Stimulated activated CD8-positive, alpha-beta memory T cell treated with anti-CD3 and anti-CD28 coated beads, Interleukin-12 subunit alpha, Interleukin-12 subunit beta, amount 100 ng/mL, for 24 hours (primary cell): Measurements from ENCODE around the gene HEPN1.

Experiments
- DNase-seq: peaks from one replicate; pipeline ENCODE4 v3.0.0-alpha.2; 2020; ENCODE audit errors: extremely low read depth

HEPN1 gene

DNA sequence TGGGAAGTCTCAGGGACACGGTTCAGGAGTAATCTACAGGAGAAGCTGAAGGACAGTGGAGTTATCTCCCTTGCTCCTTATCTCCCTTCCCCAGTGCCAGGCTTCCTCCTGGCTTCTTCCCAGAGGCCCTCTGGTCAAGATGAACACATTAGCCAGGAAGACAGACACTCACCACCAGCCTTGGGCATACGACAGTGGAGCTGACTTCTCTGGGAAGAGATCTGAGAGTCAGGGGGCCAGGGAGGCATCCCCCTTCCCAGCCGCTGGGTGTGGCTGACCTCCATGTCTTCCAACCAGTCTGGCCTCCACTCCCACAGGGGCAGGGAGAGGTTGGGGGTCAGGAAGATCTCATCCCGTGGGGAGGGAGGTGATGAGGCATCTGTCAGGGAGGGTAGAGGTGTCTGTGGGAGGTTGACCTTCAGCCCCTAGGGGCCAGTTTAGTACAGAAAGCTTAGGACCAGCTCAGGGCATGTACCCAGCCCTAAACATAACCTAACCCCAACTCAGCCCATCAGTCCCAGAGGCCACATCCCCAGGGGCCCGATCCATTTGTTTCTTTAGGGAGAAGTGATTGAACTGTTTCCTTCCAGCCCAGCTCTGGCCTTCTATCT, 34.1 kb upstream of the HEPN1 start:
- no peak for DNase-seq

DNA sequence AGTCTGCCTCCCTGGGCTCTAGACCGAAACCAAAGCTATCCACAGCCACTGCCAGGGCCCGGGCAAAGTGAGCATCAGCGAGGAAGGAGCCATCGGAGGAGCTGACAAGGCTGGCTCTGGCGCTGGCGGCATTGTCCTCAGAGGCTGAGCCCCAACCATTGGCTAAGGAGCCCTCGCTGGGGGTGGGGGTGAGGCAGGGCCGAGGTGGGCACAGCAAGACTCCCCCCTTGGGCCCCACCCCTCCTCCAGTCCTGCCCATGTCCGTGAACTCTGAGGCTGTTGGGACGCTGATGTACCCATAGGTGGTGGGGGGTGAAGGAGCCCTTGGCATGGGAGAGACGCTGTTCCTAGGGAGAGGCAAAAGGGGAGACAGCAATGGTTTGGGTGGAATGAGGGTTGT, 32.6 kb upstream of the HEPN1 start:
- DNase-seq = no peak

GRCh38 chr11:124886978-124887666, 31.9 kb upstream of the HEPN1 start:
- DNase-seq = no peak

DNA sequence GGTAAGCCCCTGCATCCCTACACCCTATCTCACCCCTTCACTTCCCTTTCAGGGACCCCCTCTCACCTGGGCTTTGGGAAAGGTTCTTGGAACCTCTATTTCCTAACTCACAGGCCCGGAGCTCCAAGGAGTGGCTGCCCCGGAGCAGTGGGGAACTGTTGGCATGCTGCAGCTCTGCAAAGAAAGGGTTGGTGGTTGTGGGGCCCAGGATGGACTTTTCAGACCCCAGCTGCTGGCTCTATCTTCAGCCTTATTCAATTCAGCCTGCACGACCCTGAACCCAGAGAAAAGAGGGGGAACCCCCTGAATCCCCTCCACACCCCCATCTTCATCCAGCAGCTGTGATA, 31.4 kb upstream of the HEPN1 start:
- no peak for DNase-seq

DNA sequence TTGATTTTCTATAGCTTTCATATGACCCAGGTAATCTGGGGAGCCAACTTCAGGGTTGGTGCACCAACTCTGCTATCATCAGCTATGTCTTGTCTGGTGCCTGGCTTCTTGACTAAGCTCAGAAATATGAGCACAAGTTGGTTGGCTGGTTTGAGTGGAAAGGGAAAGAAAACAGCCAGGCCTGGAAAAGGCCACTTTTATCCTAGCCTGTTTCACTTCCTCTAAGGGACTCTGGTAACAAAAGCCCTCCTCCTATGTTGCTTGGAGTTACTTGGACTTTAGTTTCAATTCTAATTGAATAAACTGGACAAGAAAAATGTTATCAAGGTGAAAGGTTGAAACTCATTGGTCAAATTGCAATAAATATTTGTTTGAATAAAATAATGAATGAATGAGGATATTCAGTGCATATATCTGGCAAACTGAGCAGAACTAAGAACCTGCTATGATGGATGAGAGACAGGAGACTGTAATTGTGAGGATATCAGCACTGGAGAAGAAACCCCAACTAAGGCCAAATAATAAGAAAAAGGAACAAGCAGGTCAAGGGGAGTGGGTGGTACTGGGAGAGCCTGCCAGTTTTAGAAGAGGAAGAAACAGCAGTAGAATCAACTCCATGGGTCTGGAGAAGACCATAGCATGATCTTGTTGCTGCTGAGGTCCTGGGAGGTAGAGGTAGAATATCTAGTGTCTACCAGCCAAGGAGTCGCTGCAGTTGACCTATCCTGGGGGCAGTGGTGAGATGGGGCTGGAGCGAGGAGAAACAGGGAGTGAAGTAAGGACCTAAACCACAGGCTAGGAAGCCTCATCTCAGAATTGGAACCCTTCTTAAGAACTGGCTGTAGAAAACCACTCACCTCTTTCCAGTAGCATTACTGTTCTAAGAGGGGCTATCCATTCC, 29.6 kb upstream of the HEPN1 start:
- no peak for DNase-seq

- DNase-seq = no peak
These were observed 28.9 kb upstream of the HEPN1 start for GRCh38 chr11:124890151-124890550.

DNA sequence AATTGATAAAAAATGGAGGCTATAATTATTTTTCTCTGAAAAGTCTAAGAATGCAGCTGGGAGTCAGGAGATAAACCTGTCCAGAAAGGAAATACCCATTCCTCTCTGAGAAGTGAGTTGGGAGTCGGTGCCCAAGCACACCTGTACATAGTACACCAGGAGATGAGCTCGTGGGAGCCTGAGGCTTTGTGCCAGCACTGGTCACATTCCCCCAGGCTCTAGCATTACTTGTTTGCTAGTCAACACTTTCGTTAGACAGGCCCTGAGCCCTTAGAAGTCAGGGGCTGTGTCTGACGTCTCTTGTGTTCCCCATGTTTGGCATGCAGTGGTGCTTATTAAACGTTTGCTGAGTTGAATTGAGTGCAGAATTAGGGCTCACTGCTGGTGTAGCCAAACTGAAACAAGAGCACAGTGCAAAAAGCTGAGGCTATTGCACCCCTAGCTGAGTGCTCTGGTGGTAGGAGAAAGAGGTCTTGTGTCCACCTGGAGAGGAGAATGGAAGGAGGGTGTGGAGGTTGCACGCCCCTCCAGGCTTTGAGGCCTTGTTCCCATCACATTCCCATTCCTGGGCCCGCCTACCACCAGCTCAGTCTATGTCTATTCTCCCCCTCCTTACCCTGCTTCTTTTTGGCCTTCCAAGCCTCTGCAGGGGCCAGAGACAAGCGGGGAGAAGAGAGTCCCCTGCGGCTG, 28.2 kb upstream of the HEPN1 start:
- no peak for DNase-seq

- no peak for DNase-seq
These were observed 27.6 kb upstream of the HEPN1 start for GRCh38 chr11:124891373-124891861.

- no peak for DNase-seq
These were observed 26.9 kb upstream of the HEPN1 start for GRCh38 chr11:124892146-124892545.

- no peak for DNase-seq
These were observed 26.1 kb upstream of the HEPN1 start for GRCh38 chr11:124892750-124893454.

GRCh38 chr11:124893781-124894401, 25.2 kb upstream of the HEPN1 start:
- no peak for DNase-seq

DNA sequence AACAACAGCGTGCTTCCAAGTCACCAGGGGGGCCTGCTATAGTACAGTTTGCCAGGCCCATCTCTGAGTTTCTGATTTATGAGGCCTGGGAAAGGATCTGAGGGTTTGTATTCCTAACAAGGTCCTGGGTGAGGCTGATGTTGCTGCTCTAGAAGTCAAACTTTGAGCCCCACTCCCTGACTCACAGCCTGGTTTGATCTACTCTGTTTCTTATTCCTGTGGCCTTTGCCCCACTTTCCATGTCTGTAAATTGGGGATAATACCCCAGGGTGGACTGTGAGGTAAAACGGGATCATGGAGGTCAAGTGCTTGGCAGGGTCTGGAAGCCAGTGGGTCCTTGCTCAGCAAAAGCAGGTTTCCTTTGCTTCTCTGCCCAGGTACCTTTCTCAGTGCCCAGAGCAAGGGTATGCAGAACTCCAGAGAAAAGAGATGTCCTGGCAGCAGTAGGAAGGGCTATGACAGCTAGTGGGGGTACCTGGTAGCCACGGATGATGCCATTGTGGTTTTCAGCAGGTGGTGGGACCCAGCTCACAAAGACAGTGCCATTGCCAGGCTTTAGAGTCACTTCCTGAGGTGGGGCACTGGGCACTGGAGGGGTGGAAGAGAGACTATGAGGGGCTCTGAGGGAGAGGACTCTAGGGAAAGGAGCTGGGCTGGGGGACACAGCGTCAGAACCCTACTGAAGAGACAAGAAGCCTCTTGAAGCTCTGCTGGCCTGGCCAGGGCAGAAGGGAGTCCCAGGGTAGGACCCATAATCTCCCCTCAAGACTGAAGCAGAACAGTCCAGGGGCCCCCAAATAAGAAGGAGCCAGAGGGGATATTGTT, 24.2 kb upstream of the HEPN1 start:
- no peak for DNase-seq

DNA sequence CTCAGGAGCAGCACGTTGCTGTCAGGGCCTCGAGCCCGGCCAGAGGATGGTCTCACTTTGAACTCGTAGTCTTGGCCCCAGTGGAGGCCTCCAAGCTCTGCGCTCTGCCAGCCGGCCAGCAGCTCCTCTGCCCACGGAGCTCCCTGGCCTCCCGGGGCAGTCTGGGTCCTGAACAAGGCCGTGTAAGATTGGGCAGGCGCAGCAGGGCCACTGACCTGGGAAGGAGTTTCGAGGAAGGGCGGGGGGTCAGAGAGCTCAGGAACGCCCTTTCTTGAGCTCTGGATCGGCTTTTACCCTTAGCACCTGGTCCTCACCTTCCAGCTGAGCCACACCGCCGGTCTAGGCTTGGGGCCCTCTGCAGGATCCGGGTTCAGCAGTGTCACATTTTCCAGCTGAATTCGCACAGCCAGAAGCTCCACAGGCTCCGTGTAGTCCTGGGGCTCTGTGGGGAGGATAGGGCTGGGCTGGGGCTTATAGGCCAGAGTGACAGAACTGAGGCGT, 23.5 kb upstream of the HEPN1 start:
- DNase-seq = no peak

- no peak for DNase-seq
These were observed 22.8 kb upstream of the HEPN1 start for GRCh38 chr11:124896071-124896750.

DNA sequence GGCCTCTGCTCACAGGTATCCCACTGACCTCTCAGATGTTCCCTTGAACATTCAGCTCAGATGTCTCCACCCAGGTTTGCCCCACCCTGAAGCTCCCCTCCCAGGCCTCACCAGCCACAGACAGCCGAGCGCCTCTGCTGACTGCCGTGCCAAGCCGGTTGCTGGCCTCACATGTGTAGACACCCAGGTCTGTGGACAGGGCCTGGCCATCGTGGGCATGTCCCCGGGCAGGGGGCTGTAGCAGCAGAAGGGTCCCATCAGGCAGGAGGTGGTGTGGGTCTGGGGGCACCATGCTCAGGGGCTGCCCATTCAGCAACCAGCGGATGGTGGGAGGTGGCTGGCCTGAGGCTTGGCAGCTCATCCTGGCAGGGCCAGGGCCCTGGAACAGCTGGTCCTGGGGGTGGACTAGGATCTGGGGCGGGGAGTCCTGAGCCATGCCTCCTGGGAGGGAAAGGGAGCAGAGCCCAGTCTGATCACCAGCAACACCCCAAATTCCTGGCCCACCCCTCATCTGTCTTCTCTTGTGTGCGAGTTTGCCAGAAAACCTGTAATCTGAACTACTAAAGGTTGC, 22.1 kb upstream of the HEPN1 start:
- DNase-seq = no peak

DNA sequence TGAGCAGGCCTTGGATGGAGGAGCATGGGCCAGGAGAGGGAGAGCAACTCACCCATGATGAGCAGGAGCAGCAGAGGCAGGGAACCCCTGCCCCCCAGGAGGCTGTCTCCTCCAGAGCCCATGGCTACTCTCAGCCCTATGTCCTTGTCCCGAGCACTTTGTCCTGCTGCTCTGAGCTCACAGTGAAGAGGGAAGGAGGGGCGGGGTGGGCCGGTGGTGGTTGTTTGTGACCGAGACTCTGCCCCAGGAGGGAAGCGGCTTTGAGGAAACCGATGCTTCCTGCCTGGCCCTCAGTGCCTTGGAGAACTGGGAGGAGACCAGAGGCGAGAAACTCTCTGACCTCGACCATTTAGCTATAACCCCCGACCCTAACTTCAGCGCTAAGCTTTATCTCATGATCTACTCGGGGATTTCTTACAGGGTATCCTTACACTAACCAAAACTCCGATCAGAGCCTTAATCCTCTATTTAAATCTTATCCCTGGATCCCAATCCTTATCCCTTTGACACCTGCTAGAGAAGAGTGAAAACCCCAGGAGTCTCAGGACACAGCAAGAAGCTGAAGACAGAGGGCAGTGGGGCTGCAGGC, 21.3 kb upstream of the HEPN1 start, which contains the start of gene ROBO4:
Gene ROBO4, minus strand, starts transcription at position 192 of the 589 bp plus-strand sequence. Its CDS starts 70 bp downstream, at position 122.
- no peak for DNase-seq

GRCh38 chr11:124898263-124898680, 20.8 kb upstream of the HEPN1 start:
- no peak for DNase-seq

- no peak for DNase-seq
These were observed 20.3 kb upstream of the HEPN1 start for GRCh38 chr11:124898711-124899110.
